GM12801 (cell line): ENCODE measurements around the gene PLA2R1.

Experiments
- TF ChIP-seq, protein P1 (sequence below): IDR thresholded peaks from one replicate; pipeline ENCODE4 v1.5.1; 2011; ENCODE audit warnings: control low read depth; ENCODE audit not compliant: insufficient read length; ENCODE audit errors: extremely low read depth

PLA2R1 gene

DNA sequence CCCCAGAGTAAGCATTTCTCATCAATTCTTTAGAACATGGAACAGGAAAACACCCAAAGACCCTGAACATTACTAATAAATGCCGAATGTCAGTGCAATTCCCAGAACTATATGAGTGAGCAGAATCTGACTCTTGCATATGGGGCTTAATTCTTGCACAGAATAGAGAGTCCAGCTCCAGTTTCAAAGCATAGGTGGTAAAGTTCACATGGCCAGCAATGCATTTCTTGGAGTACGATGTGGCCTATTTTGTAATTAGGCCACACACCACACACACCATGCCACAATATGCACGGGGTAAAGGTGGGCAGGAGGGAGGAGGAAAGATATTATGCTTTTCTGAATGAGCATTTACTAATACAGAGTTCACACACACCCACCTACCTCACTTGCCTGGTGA lies 56.5 kb downstream of the PLA2R1 start:
- TF ChIP-seq, protein P1, sequence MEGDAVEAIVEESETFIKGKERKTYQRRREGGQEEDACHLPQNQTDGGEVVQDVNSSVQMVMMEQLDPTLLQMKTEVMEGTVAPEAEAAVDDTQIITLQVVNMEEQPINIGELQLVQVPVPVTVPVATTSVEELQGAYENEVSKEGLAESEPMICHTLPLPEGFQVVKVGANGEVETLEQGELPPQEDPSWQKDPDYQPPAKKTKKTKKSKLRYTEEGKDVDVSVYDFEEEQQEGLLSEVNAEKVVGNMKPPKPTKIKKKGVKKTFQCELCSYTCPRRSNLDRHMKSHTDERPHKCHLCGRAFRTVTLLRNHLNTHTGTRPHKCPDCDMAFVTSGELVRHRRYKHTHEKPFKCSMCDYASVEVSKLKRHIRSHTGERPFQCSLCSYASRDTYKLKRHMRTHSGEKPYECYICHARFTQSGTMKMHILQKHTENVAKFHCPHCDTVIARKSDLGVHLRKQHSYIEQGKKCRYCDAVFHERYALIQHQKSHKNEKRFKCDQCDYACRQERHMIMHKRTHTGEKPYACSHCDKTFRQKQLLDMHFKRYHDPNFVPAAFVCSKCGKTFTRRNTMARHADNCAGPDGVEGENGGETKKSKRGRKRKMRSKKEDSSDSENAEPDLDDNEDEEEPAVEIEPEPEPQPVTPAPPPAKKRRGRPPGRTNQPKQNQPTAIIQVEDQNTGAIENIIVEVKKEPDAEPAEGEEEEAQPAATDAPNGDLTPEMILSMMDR: no peak

DNA sequence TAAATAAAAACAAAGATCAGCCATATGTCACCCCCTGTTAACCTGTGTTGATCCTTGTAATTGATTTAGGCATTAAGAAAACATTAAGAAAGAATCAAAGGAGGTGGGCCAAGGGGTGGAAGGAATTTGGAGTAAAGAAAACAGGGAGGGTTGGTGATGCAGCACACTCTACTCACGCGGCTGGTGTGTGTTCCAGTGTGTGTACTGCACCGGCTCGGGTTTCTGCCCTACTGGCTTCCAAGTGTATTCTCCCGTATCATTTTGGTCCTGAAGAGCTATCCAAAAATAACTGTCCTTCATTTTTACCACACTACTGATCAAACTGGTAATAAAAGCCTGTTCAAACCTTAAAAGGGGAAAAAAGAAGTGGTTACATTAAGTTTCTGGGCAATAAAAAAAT lies 56.9 kb downstream of the PLA2R1 start:
- TF ChIP-seq, protein P1: no peak

DNA sequence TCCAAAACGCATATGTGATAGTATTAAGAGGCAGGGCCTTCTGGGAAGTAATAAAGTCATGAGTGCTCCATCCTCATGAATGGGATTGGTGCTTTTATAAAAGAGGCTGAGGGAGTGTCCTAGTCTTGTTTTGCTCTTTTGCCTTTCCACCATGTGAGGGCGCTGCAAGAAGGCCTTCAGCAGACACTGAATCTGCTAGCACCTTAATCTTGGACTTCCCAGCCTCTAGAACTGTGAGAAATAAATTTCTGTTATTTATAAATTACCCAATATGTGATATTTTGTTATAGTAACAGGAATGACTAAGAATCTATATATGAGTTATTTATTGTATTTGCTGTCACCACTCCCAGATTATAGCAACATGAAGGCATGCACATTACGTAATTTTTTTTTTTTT lies 63.5 kb downstream of the PLA2R1 start:
- TF ChIP-seq, protein P1: no peak

DNA sequence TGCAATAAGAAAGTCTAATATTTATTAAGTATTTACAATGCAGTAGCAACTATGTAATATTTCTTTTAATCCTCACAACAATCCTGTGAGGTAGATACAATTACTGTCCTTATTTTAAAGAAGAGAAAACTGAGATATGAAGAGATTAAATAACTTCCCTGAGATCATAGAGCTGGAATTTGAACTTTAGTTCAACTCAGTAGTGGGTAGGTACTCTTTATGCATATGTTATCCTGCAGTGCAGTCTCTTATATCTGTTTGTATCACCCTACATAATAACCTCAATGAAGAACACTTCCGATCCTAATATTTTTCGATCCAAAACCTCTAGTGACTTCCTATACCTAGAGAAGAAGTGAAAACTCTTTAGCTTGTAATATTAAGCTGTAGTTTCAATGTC lies 64.2 kb downstream of the PLA2R1 start:
- TF ChIP-seq, protein P1: no peak

DNA sequence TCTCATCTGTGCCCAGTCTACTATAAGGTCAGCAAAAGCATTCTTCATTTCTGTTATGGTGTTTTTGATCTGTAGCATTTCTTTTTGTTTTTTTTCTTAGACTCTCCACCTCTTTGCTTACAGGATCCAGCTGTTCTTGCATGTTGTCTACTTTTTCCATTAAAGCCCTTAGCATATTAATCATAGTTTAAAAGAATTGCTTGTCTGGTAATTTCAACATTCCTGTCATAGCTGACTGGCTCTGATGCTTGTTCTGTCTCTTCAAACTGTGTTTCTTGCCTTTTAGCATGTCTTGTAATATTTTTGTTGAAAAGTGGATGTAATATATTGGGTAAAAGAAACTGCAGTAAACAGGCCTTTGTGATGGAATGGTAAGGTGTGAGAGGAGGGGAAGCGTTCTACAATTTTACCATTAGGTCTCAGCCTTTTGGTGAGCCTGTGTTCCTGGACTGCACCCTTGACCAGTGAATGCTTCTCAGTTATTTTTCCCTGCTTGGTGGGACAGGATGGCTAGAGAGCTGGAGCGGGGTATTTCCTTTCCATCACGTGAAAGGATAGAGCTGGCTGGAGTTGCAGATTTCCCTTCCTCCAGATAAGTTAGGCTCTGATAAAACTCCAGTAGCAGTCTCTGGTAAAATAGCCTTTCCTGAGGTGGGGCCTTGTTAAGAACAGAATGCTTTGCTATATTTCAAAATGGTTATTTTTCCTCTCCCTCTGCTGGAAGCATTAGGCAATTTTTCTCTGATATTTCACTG lies 65.4 kb downstream of the PLA2R1 start:
- TF ChIP-seq, protein P1: no peak

DNA sequence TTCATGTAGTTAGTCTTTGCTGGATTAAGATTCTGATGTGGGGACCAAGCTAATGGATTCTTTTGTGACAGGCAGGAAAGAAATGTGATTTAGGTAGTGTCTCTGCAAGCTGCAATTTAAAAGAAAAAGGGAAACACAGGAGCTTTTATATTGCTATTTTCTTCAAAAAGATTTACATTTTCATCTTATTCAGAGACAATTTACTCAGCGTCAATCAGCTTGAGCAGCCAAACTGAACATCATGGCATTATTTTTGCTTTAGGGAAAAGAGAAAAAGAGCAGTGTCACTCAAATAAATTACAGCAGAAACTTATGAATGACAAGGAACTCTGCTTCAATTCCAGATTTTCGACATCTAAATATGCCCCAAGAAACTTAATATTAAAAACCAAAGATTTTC lies 67.4 kb downstream of the PLA2R1 start:
- TF ChIP-seq, protein P1: no peak

DNA sequence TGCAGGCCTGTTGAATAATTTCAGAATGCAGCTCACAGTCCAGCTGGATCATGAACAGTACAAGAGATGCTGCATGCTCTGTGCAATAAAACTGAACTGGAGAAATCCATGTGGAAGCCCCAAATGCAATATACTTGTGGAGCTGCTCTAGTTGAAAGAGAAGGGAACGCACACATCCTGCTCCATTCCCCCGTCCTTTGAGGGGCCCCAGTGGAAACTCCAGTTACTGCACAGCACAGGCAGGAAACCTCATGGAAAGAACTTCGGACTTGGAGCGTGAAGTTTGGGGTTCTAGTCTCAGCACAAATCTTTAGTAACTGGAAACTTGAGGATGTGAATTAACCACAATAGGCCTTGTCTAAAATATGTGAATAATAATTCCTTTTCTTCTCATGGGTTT lies 73.2 kb downstream of the PLA2R1 start:
- TF ChIP-seq, protein P1: no peak
